Type B pancreatic cell (in vitro differentiated cells): ENCODE results near the gene SPRR5. TPM values are rescaled to one million over a fixed set of nuclear protein-coding genes. Genes with fewer than 3 reads are reported as not detected.

Experiments
- DNase-seq: peaks from one replicate; pipeline ENCODE4 v3.0.0; 2021; ENCODE audit warnings: mixed read lengths; ENCODE audit not compliant: unreplicated experiment; ENCODE audit errors: extremely low spot score
- H3K27ac Mint-ChIP-seq: 2 replicates; pipeline ENCODE4 v1.8.0; 2021; ENCODE audit warnings: mild to moderate bottlenecking, mixed read lengths
- H3K27me3 Mint-ChIP-seq: 2 replicates; pipeline ENCODE4 v1.8.0; 2021; ENCODE audit warnings: mixed read lengths
- H3K36me3 Mint-ChIP-seq: 2 replicates; pipeline ENCODE4 v1.8.0; 2021; ENCODE audit warnings: mixed read lengths
- H3K4me1 Mint-ChIP-seq: one replicate; pipeline ENCODE4 v1.8.0; 2021; ENCODE audit warnings: mixed read lengths; ENCODE audit not compliant: unreplicated experiment
- H3K4me3 Mint-ChIP-seq: 2 replicates; pipeline ENCODE4 v1.8.0; 2021; ENCODE audit warnings: mild to moderate bottlenecking, mixed read lengths
- H3K9me3 Mint-ChIP-seq: 2 replicates; pipeline ENCODE4 v1.8.0; 2021; ENCODE audit warnings: mixed read lengths
- total RNA-seq: library from RNA; stranded (reverse); gene quantifications from 2 replicates; pipeline ENCODE4 v1.2.1, GENCODE V29; 2021; ENCODE audit warnings: low replicate concordance
- TF ChIP-seq, protein P1 (sequence below): fragments of 200-600 bp; sonication (generic); conservative IDR thresholded peaks from 2 replicates; pipeline ENCODE4 v1.5.0; 2021; ENCODE audit warnings: antibody characterized with exemption, mild to moderate bottlenecking

The SPRR5 gene
- total RNA-seq, 1 donor from 2014 or later, result not detected

DNA sequence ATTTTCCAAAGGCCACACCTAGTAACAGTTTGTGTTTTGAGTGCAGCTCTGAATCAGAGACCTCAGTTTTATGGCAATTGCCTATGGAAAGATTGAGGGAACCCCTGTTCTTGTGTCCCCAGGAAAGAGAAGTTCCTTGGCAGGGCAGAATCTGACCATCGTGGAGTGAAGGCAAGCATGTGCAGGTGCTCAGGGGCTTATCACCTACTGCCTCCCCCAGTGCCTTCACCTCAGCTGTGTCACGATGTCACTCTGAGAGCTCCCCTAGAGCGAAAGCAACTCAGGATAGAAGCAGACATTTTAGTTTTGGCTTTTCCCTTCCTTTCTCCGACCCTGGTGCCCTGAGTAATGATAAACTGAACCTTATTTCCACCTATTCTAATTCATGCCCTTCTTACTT, 35.1 kb downstream of the SPRR5 start:
- Mint-ChIP-seq H3K9me3 (no peaks in the 10 kb centered on the region), H3K27ac (no peak overlapping the region), H3K4me3 (no peak overlapping the region), H3K36me3 (no peaks in the 10 kb centered on the region), H3K4me1 (no peaks in the 10 kb centered on the region), H3K27me3 (no peaks in the 10 kb centered on the region)
- TF ChIP-seq, protein P1, sequence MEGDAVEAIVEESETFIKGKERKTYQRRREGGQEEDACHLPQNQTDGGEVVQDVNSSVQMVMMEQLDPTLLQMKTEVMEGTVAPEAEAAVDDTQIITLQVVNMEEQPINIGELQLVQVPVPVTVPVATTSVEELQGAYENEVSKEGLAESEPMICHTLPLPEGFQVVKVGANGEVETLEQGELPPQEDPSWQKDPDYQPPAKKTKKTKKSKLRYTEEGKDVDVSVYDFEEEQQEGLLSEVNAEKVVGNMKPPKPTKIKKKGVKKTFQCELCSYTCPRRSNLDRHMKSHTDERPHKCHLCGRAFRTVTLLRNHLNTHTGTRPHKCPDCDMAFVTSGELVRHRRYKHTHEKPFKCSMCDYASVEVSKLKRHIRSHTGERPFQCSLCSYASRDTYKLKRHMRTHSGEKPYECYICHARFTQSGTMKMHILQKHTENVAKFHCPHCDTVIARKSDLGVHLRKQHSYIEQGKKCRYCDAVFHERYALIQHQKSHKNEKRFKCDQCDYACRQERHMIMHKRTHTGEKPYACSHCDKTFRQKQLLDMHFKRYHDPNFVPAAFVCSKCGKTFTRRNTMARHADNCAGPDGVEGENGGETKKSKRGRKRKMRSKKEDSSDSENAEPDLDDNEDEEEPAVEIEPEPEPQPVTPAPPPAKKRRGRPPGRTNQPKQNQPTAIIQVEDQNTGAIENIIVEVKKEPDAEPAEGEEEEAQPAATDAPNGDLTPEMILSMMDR, result no peak
- DNase-seq, result no peak

DNA sequence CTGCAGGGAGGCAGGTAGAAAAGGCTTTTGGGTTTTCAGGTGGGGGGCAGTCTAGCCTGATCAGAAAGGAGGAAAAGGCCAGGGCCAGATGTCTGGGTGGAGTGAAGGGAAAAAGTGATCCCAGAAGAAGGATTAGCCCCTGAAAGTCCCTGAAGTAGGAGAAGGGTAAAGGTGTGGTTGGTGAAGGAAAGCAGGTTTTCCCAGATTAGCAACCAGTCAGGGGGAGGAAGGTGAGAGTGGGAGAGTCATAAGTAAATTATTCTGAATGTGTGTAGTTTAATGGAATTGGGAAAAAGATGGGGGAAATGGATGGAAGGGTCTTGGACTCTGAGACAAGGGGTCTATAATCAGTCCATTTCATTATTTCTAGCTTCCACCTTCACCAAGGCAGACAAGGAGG, 36.2 kb downstream of the SPRR5 start:
- no peaks in the 10 kb centered on the region for H3K27me3 Mint-ChIP-seq
- DNase-seq, result no peak
- H3K27ac Mint-ChIP-seq, result no peak overlapping the region
- H3K4me1 Mint-ChIP-seq, result no peaks in the 10 kb centered on the region
- TF ChIP-seq, protein P1, result no peak
- H3K4me3 Mint-ChIP-seq, result no peak overlapping the region
- no peaks in the 10 kb centered on the region for H3K36me3 Mint-ChIP-seq
- no peaks in the 10 kb centered on the region for H3K9me3 Mint-ChIP-seq

DNA sequence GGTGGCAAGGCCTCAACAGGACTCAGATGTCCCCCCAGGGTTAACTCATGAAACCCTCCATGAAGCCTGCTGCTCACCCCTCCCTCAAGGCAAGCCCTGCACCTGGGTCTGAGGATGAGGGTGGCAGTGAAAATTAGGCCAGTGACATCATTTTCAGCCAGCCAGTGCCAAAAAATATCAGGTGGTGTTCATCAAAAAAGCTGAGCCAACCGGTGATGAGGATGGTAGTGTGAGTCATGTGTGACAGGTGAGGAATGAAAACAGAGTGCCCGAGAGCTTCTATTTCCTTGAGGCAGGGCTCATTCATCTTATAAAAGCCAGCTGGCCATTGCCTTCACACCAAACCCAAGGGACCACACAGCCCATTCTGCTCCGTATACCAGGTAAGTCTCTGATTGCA, 36.7 kb downstream of the SPRR5 start, which contains the start of gene SPRR1A:
Gene SPRR1A (plus strand): TSS at position 339 of the 400 bp plus-strand sequence. CDS start 1,150 bp downstream, outside the sequence.
- Mint-ChIP-seq H3K4me1 (no peaks in the 10 kb centered on the region), H3K4me3 (peak within 1 kb of the TSS; percentile 27), H3K27me3 (no peaks in the 10 kb centered on the region), H3K9me3 (no peaks in the 10 kb centered on the region), H3K27ac (no peak within 1 kb of the TSS), H3K36me3 (no peaks in the 10 kb centered on the region)
- TF ChIP-seq, protein P1, result no peak
- DNase-seq, result no peak

DNA sequence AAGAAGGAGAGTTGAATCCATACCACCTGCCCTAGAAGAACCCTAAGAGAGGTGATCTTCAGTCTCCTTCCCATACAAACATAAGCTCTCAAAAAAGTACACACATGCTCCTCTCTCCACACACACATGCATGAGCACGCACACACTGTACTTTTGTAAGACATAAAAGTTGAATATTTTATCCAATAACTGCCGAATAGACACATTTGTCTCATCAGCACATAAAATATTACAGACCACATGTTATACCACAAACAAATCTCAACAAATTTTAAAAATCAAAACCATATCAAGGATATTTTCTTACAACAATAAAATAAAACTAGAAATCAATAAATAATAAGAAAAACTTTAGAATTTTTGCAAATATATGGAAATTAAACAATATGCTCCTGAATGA, 39.6 kb downstream of the SPRR5 start:
- TF ChIP-seq, protein P1, result no peak
- H3K27me3 Mint-ChIP-seq, result no peaks in the 10 kb centered on the region

DNA sequence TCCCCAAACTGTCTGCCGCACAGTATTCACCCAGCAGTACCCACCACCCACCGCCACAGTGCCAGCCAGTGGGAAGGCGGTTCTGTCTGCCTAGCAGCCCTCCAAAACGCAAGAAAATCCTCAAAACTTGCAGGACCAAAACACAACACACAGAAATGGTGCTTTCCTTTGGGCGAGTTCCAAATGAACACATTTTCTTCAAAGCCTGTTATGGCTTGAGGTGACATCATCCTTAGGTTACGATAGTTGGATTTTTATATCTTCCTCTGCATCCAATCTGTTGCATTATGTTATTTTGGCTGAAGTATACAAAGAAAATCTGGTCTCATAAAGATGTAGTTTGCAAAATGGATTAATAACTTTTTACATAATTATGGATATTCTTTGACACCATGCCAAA, 46.2 kb downstream of the SPRR5 start:
- Mint-ChIP-seq H3K9me3 (no peaks in the 10 kb centered on the region), H3K4me1 (no peaks in the 10 kb centered on the region), H3K36me3 (no peaks in the 10 kb centered on the region), H3K27ac (no peak overlapping the region), H3K4me3 (no peak overlapping the region), H3K27me3 (no peaks in the 10 kb centered on the region)
- DNase-seq, result no peak
- TF ChIP-seq, protein P1, result no peak

More for the DNA sequence above, 39.6 kb downstream of the SPRR5 start:
- H3K4me3 Mint-ChIP-seq, result no peak overlapping the region
- H3K4me1 Mint-ChIP-seq, result no peaks in the 10 kb centered on the region
- H3K36me3 Mint-ChIP-seq, result no peaks in the 10 kb centered on the region
- H3K27ac Mint-ChIP-seq, result no peak overlapping the region
- no peak for DNase-seq
- no peaks in the 10 kb centered on the region for H3K9me3 Mint-ChIP-seq

DNA sequence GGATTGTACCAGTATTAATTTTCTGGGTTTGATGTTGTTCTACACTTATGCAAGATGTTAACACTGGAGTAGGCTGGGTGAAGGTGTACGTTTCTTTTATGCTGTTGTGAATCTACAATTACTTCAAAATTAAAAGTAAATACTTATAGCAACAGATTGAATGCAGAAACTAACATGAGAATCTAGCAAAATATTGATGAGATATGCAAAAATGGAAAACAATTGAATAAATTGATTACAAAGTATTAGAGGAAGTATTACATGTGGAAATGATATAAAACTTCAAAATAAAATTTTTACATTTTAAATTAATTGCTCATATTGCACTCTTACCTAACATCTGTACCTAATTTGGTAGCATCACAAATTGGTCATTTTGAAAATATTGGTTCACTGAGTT, 48.8 kb downstream of the SPRR5 start:
- TF ChIP-seq, protein P1, result no peak
- no peaks in the 10 kb centered on the region for H3K27me3 Mint-ChIP-seq
- no peak overlapping the region for H3K4me3 Mint-ChIP-seq
- H3K27ac Mint-ChIP-seq, result no peak overlapping the region
- H3K36me3 Mint-ChIP-seq, result no peaks in the 10 kb centered on the region
- no peaks in the 10 kb centered on the region for H3K9me3 Mint-ChIP-seq
- DNase-seq, result no peak
- no peaks in the 10 kb centered on the region for H3K4me1 Mint-ChIP-seq
